Measurements from ENCODE around the gene GJB4. TPM values are rescaled to one million over a fixed set of nuclear protein-coding genes. Genes with fewer than 3 reads are reported as not detected.
"Not testable (repeated sequence)": the region's sequence is repeated elsewhere in the genome, so short reads cannot be mapped to it uniquely, and the experiment has no call there.

Gene GJB4
- total and polyA plus RNA-seq, 2 experiments from 2014 or later: not detected

DNA sequence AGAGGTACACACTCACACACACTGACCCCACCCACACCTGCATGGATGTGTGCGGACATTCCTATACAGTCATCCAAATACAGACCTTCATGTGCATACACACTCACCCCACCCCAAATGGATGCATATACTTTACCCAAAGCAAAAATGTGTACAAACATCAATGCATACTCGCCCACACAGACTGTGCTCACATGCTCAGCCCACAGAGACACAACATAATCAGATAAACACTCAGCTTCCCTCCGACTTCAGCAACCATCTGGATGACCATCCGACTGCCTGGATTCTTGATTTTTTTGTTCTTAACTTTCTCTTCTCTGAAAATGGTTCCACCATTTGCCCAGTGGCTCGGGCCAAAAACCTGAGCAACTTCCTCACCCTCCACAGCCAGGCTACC is 29.1 kb upstream of the GJB4 start:
- no peaks in the 10 kb centered on the region for H3K9me3 ChIP-seq (ENCODE audit: low read depth)
- no peaks in the 10 kb centered on the region for H3K4me1 ChIP-seq (ENCODE audit: low read depth)
- H3K27ac ChIP-seq: no peak overlapping the region
- no peak overlapping the region for H3K4me3 ChIP-seq
- DNase-seq (ENCODE audit: low read depth in 1 of 2, low spot score in 1 of 2): no peak
- H3K36me3 ChIP-seq: no peaks in the 10 kb centered on the region
- peaks cover 7% of the 10 kb centered on the region for H3K27me3 ChIP-seq
- TF ChIP-seq, protein P1, sequence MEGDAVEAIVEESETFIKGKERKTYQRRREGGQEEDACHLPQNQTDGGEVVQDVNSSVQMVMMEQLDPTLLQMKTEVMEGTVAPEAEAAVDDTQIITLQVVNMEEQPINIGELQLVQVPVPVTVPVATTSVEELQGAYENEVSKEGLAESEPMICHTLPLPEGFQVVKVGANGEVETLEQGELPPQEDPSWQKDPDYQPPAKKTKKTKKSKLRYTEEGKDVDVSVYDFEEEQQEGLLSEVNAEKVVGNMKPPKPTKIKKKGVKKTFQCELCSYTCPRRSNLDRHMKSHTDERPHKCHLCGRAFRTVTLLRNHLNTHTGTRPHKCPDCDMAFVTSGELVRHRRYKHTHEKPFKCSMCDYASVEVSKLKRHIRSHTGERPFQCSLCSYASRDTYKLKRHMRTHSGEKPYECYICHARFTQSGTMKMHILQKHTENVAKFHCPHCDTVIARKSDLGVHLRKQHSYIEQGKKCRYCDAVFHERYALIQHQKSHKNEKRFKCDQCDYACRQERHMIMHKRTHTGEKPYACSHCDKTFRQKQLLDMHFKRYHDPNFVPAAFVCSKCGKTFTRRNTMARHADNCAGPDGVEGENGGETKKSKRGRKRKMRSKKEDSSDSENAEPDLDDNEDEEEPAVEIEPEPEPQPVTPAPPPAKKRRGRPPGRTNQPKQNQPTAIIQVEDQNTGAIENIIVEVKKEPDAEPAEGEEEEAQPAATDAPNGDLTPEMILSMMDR (IDR thresholded peaks at IDR 0.05; ENCODE audit: low read depth, low read length): no peak

DNA sequence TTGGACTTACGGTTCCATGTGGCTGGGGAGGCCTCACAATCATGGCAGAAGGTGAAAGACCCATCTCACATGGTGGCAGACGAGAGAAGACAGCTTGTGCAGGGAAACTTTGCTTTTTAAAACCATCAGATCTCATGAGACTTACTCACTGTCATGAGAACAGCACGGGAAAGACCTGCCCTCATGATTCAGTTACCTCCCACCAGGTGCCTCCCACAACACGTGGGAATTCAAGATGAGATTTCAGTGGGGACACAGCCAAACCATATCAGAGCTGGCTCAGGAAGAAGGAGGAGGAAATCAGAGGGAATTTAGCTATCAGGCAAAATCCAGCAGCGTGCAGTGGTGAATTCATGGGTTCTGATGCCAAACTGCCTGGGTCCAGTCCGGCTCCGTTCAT is 26.7 kb upstream of the GJB4 start:
- not testable (repeated sequence) for DNase-seq (ENCODE audit: low read depth in 1 of 2, low spot score in 1 of 2); H3K27me3 ChIP-seq; H3K9me3 ChIP-seq (ENCODE audit: low read depth); H3K4me3 ChIP-seq; H3K36me3 ChIP-seq; H3K27ac ChIP-seq; H3K4me1 ChIP-seq (ENCODE audit: low read depth)

DNA sequence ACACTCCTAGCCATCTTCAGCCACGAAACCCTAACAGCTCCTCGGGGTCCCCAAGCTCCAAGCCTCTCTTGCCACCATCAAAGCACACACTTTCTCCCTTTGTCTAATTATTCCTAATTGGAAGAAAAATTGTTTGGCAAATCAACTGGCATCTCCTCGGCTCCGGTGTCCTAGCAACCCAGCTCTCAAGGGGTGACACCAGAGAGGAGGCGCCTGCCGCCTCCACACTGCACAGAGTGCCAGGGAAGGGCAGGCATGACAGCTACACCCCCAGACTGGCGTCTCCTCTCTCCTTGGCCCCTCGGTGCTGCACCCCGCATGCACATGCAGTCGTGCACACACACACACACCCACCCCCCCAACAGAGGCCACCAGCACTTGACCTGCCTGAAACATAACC is 22.8 kb upstream of the GJB4 start:
- no peak for DNase-seq (ENCODE audit: low read depth in 1 of 2, low spot score in 1 of 2)

DNA sequence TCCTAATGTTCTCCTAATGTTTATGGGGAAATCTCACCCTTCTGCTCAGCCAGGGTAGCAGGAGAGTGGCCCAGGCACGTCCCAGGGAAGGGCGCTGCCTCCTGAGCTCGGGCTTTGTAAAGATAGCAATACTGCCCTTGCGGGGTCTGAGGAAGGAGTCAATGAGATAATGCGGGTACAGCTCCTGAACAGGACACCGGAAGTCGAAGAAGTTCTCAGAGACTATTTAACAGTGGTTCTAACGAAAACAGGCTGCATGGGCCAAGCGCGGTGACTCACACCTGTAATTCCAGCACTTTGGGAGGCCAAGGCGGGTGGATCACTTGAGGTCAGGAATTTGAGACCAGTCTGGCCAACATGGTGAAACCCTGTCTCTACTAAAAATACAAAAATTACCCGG is 22.3 kb upstream of the GJB4 start:
- not testable (repeated sequence) for H3K36me3 ChIP-seq; H3K27me3 ChIP-seq; H3K4me3 ChIP-seq; DNase-seq (ENCODE audit: low read depth in 1 of 2, low spot score in 1 of 2); H3K27ac ChIP-seq; H3K9me3 ChIP-seq (ENCODE audit: low read depth); H3K4me1 ChIP-seq (ENCODE audit: low read depth)

More for the DNA sequence above, 22.8 kb upstream of the GJB4 start:
- H3K36me3 ChIP-seq: no peaks in the 10 kb centered on the region
- H3K4me1 ChIP-seq (ENCODE audit: low read depth): no peaks in the 10 kb centered on the region
- TF ChIP-seq, protein P1 (IDR thresholded peaks at IDR 0.05; ENCODE audit: low read depth, low read length): no peak
- H3K27me3 ChIP-seq: no peaks in the 10 kb centered on the region
- no peaks in the 10 kb centered on the region for H3K9me3 ChIP-seq (ENCODE audit: low read depth)
- no peak overlapping the region for H3K4me3 ChIP-seq
- no peak overlapping the region for H3K27ac ChIP-seq

DNA sequence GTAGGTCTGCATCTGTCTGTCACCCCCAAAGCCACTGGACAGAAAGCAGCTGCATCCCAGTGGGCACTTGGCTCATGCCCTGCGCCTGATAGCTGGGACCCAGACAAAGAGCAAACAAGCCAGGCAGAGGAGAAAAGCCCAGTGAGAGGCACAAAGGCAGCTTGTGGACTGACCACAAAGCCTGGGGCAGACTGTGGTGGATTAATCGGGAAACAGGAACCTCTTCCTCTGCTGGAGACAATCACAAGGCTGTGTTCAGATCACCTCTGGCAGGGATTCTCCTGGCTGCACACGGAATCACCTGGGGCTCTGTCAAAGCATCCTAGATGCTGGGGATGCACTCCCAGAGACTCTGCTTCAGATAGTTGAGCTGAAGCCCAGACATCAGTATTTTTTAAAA is 19.9 kb upstream of the GJB4 start:
- no peak overlapping the region for H3K27ac ChIP-seq
- H3K4me1 ChIP-seq (ENCODE audit: low read depth): no peaks in the 10 kb centered on the region
- H3K9me3 ChIP-seq (ENCODE audit: low read depth): no peaks in the 10 kb centered on the region
- TF ChIP-seq, protein P1 (IDR thresholded peaks at IDR 0.05; ENCODE audit: low read depth, low read length): no peak
- H3K4me3 ChIP-seq: no peak overlapping the region
- no peaks in the 10 kb centered on the region for H3K36me3 ChIP-seq
- peaks cover 3% of the 10 kb centered on the region for H3K27me3 ChIP-seq
- no peak for DNase-seq (ENCODE audit: low read depth in 1 of 2, low spot score in 1 of 2)

DNA sequence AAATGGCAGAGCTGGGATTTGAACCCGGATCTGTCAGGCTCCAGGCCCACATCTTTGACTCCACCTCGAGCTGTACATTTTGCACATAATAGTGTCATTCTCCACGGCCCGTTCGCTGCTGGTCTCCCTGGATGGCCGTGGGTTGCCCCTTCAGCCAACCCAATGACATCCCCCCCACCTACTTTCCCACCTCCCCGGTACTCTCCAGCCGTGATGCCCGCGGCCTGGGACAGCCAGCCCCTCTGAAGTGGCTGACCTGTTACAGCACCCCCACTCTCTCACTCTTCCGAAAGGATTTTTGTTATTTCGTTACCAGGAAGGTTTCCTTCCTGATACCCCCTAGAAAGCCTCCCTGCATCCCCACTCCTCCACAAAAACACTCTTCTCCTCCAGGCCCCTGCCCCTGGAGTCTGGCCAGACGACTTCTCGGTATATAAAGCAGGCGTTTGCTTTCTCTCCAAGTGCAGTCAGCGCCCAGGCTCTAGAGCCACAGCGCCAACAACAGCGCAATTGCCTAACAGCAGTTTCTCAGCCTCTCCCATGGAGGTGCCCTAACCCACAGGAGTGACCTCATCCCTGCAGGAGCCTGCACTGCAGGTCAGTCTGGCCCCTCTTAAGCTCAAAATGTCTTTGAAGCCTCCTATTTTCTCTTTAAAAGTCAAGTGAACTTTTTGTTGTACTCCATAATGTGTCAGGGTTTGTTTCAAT is 19.2 kb upstream of the GJB4 start:
- TF ChIP-seq, protein P1 (IDR thresholded peaks at IDR 0.05; ENCODE audit: low read depth, low read length): no peak
- H3K27me3 ChIP-seq: peaks cover 7% of the 10 kb centered on the region
- no peaks in the 10 kb centered on the region for H3K36me3 ChIP-seq
- no peaks in the 10 kb centered on the region for H3K9me3 ChIP-seq (ENCODE audit: low read depth)
- H3K4me1 ChIP-seq (ENCODE audit: low read depth): no peaks in the 10 kb centered on the region
- H3K4me3 ChIP-seq: no peak overlapping the region
- peak; percentile 22 to 57 for DNase-seq (ENCODE audit: low read depth in 1 of 2, low spot score in 1 of 2)
- H3K27ac ChIP-seq: no peak overlapping the region
